Trophoblast cell (in vitro differentiated cells and primary cell): ENCODE results near the gene IFNGR2.

Experiments used
- DNase-seq, 2 donors: peaks; one replicate each; pipeline ENCODE4 v3.0.0-alpha.2; 2016
- H2AFZ ChIP-seq: 2 replicates; pipeline ENCODE4 v1.6.1; 2013; ENCODE audit warnings: low read length, moderate library complexity, mild to moderate bottlenecking; ENCODE audit not compliant: insufficient read depth, poor library complexity
- H2AK5ac ChIP-seq: 2 replicates; pipeline ENCODE4 v1.6.1; 2013; ENCODE audit warnings: mild to moderate bottlenecking, low read length
- H2BK120ac ChIP-seq: 2 replicates; pipeline ENCODE4 v1.6.1; 2013; ENCODE audit warnings: low read length, mild to moderate bottlenecking, moderate library complexity; ENCODE audit not compliant: insufficient read depth, poor library complexity
- H2BK12ac ChIP-seq: 2 replicates; pipeline ENCODE4 v1.6.1; 2013; ENCODE audit warnings: mild to moderate bottlenecking, low read length, moderate library complexity
- H2BK5ac ChIP-seq: 2 replicates; pipeline ENCODE4 v1.6.1; 2013; ENCODE audit warnings: low read length, low read depth, moderate library complexity, mild to moderate bottlenecking; ENCODE audit not compliant: poor library complexity
- H3K14ac ChIP-seq: 2 replicates; pipeline ENCODE4 v1.6.1; 2013; ENCODE audit warnings: mild to moderate bottlenecking, low read length
- H3K18ac ChIP-seq: 2 replicates; pipeline ENCODE4 v1.6.1; 2013; ENCODE audit warnings: mild to moderate bottlenecking, low read length
- H3K23ac ChIP-seq: 2 replicates; pipeline ENCODE4 v1.6.1; 2013; ENCODE audit warnings: low read length
- H3K27ac ChIP-seq: 2 replicates; pipeline ENCODE4 v1.5.1; 2013; ENCODE audit warnings: low read depth, mild to moderate bottlenecking, inconsistent platforms, low read length, moderate library complexity
- H3K27me3 ChIP-seq: 2 replicates; pipeline ENCODE4 v1.6.1; 2013; ENCODE audit warnings: inconsistent platforms, mild to moderate bottlenecking, low read length, moderate library complexity; ENCODE audit not compliant: insufficient read depth
- H3K36me3 ChIP-seq, 2 experiments: 1 replicate in 1 of 2; 2 replicates in 1 of 2; pipeline ENCODE4 v1.6.1; 2013; ENCODE audit warnings: low read length in 2 of 2, mild to moderate bottlenecking in 2 of 2, moderate library complexity in 1 of 2; ENCODE audit not compliant: insufficient read depth in 2 of 2, control insufficient read depth in 1 of 2
- H3K4ac ChIP-seq: 2 replicates; pipeline ENCODE4 v1.6.1; 2013; ENCODE audit warnings: low read depth, mild to moderate bottlenecking, low read length, moderate library complexity
- H3K4me1 ChIP-seq, 2 experiments: 1 replicate in 1 of 2; 2 replicates in 1 of 2; pipeline ENCODE4 v1.6.1; 2013; ENCODE audit warnings: low read length in 2 of 2, mild to moderate bottlenecking in 2 of 2, moderate library complexity in 1 of 2; ENCODE audit not compliant: insufficient read depth in 2 of 2, control insufficient read depth in 1 of 2
- H3K4me2 ChIP-seq: 2 replicates; pipeline ENCODE4 v1.6.1; 2013; ENCODE audit warnings: inconsistent platforms, mild to moderate bottlenecking, low read length, moderate library complexity
- H3K4me3 ChIP-seq: 2 replicates; pipeline ENCODE4 v1.5.1; 2013; ENCODE audit warnings: mild to moderate bottlenecking, low read depth, low read length, inconsistent platforms
- H3K79me1 ChIP-seq: one replicate; pipeline ENCODE4 v1.6.1; 2013; ENCODE audit warnings: low read length
- H3K79me2 ChIP-seq: 2 replicates; pipeline ENCODE4 v1.6.1; 2013; ENCODE audit warnings: low read length, mild to moderate bottlenecking; ENCODE audit not compliant: control insufficient read depth, insufficient read depth, poor library complexity
- H3K9ac ChIP-seq: 2 replicates; pipeline ENCODE4 v1.6.1; 2013; ENCODE audit warnings: mild to moderate bottlenecking, low read length
- H3K9me3 ChIP-seq: 2 replicates; pipeline ENCODE4 v1.6.1; 2013; ENCODE audit warnings: low read depth, mild to moderate bottlenecking, control low read depth, inconsistent platforms, low read length; ENCODE audit not compliant: insufficient read depth
- H4K12ac ChIP-seq: 2 replicates; pipeline ENCODE4 v1.6.1; 2013; ENCODE audit warnings: low read depth, mild to moderate bottlenecking, low read length, moderate library complexity
- H4K8ac ChIP-seq: 2 replicates; pipeline ENCODE4 v1.6.1; 2013; ENCODE audit warnings: low read depth, mild to moderate bottlenecking, low read length, moderate library complexity
- H4K91ac ChIP-seq: one replicate; pipeline ENCODE4 v1.6.1; 2013; ENCODE audit warnings: low read depth, mild to moderate bottlenecking, low read length, moderate library complexity
- WGBS: extraction: QIAGEN DNeasy Blood & Tissue Kit; methylation state at CpG from one replicate; pipeline ENCODE4 v1.1.7; 2013; ENCODE audit warnings: missing lambda C conversion rate; ENCODE audit not compliant: insufficient read length, insufficient coverage; ENCODE audit errors: extremely low coverage; 5-methylcytosine and 5-hydroxymethylcytosine counted together

The IFNGR2 gene

GRCh38 chr21:33359446-33359845 lies 43.8 kb upstream of the IFNGR2 start:
- WGBS, result no CpG with 5 or more reads among the region's 4 CpGs
- H4K12ac ChIP-seq, result no peak overlapping the region

DNA sequence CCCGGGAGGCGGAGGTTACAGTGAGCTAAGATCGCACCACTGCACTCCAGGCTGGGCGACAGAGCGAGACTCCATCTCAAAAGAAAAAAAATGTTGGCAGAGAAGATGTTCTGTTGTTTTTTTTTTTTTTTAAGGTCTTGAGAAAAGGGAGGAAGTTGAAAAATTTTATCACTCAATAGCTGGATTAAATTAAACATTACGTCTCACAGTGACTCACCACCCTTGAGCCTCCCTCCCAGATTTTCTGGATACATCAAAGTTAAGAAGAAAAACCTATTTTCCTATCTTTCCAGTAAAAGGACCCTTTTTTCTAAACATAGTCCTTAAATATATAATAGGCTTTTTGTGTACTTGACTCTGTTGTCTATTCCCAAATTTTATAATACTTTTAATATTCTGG lies 42.9 kb upstream of the IFNGR2 start:
- Histone ChIP-seq H2BK12ac (no peak overlapping the region), H3K27me3 (no peaks in the 10 kb centered on the region), H3K14ac (no peak overlapping the region), H3K4me2 (no peak overlapping the region), H4K8ac (no peak overlapping the region), H3K23ac (no peak overlapping the region), H3K4me3 (no peak overlapping the region), H3K36me3 (peaks cover 7 to 8% of the 10 kb centered on the region in 2 experiments), H2BK120ac (no peak overlapping the region), H2BK5ac (no peak overlapping the region), H3K79me1 (no peaks in the 10 kb centered on the region), H3K9ac (no peak overlapping the region), H3K79me2 (no peaks in the 10 kb centered on the region), H3K4ac (no peak overlapping the region), H4K12ac (no peak overlapping the region), H3K9me3 (no peaks in the 10 kb centered on the region), H3K27ac (no peak overlapping the region), H3K4me1 (no peaks in the 10 kb centered on the region), H3K18ac (no peak overlapping the region), H2AFZ (no peak overlapping the region), H4K91ac (no peak overlapping the region), H2AK5ac (no peak overlapping the region)
- DNase-seq, result no peak
- no CpG with 5 or more reads among the region's 6 CpGs for WGBS

More at GRCh38 chr21:33359446-33359845, 43.8 kb upstream of the IFNGR2 start:
- Histone ChIP-seq H3K18ac (no peak overlapping the region), H3K79me2 (no peaks in the 10 kb centered on the region), H2BK5ac (no peak overlapping the region), H3K9me3 (no peaks in the 10 kb centered on the region), H3K9ac (no peak overlapping the region), H3K36me3 (peaks cover 7 to 10% of the 10 kb centered on the region in 2 experiments), H3K4me2 (no peak overlapping the region), H3K27ac (no peak overlapping the region), H3K23ac (no peak overlapping the region), H2AFZ (no peak overlapping the region), H2AK5ac (no peak overlapping the region), H3K27me3 (no peaks in the 10 kb centered on the region), H2BK120ac (no peak overlapping the region), H3K4me1 (no peaks in the 10 kb centered on the region), H3K4ac (no peak overlapping the region), H3K14ac (no peak overlapping the region), H3K4me3 (no peak overlapping the region), H2BK12ac (no peak overlapping the region), H4K8ac (no peak overlapping the region), H4K91ac (no peak overlapping the region), H3K79me1 (no peaks in the 10 kb centered on the region)
- DNase-seq, result no peak

GRCh38 chr21:33360881-33361602 lies 42.2 kb upstream of the IFNGR2 start:
- H2BK120ac ChIP-seq, result no peak overlapping the region
- no peaks in the 10 kb centered on the region for H3K4me1 ChIP-seq
- no peak overlapping the region for H3K14ac ChIP-seq
- peak; percentile 92 to 93 for DNase-seq
- H4K8ac ChIP-seq, result no peak overlapping the region
- no peaks in the 10 kb centered on the region for H3K79me2 ChIP-seq
- no peak overlapping the region for H2AK5ac ChIP-seq
- H2AFZ ChIP-seq, result no peak overlapping the region
- H3K9ac ChIP-seq, result no peak overlapping the region
- no peak overlapping the region for H2BK12ac ChIP-seq
- H3K4ac ChIP-seq, result no peak overlapping the region
- no peaks in the 10 kb centered on the region for H3K79me1 ChIP-seq
- no peak overlapping the region for H4K12ac ChIP-seq
- no peak overlapping the region for H2BK5ac ChIP-seq
- H3K27me3 ChIP-seq, result no peaks in the 10 kb centered on the region
- H3K4me2 ChIP-seq, result no peak overlapping the region
- no peak overlapping the region for H4K91ac ChIP-seq
- H3K36me3 ChIP-seq, result peaks cover 2 to 4% of the 10 kb centered on the region in 2 experiments
- H3K9me3 ChIP-seq, result peaks cover 1% of the 10 kb centered on the region
- H3K23ac ChIP-seq, result no peak overlapping the region
- H3K18ac ChIP-seq, result no peak overlapping the region
- no CpG with 5 or more reads among the region's 14 CpGs for WGBS
- no peak overlapping the region for H3K27ac ChIP-seq
- H3K4me3 ChIP-seq, result no peak overlapping the region

DNA sequence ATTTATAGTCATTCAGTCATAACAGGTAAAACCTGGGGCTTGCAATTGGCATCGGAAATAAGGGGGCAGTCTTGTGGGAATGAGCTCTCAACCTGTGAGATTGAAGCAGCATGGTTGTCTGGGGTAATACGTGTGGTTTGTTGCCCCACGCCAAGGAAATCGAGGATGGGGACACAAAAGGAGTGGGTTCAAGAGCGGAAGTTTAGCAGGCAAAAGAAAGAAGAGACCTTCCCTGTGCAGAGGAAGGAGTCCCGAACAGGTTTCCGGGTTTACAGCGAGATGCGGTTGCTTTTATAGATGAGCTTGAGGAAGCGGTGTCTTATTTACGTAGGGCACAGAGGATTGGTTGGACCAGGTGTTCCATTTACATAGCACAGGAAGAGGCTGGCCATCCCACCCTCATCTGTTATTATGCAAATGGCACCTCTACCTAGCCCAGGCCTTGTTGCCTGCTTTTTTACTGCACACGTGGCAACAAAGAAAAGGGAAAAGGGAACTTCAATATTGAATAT lies 41.1 kb upstream of the IFNGR2 start:
- H4K12ac ChIP-seq, result no peak overlapping the region
- no peak overlapping the region for H4K8ac ChIP-seq
- H3K4ac ChIP-seq, result no peak overlapping the region
- no peak overlapping the region for H2BK12ac ChIP-seq
- H3K27ac ChIP-seq, result no peak overlapping the region
- H3K4me2 ChIP-seq, result peak overlapping the region; percentile 43
- WGBS, result no CpG with 5 or more reads among the region's 12 CpGs
- H2AK5ac ChIP-seq, result no peak overlapping the region
- H3K14ac ChIP-seq, result no peak overlapping the region
- H3K79me2 ChIP-seq, result no peaks in the 10 kb centered on the region
- no peak overlapping the region for H3K4me3 ChIP-seq
- H3K23ac ChIP-seq, result no peak overlapping the region
- no peaks in the 10 kb centered on the region for H3K4me1 ChIP-seq
- H4K91ac ChIP-seq, result no peak overlapping the region
- peaks cover 1% of the 10 kb centered on the region in 2 experiments for H3K36me3 ChIP-seq
- no peak overlapping the region for H2BK120ac ChIP-seq
- peak overlapping the region; percentile 54 for H2AFZ ChIP-seq
- peaks cover 5% of the 10 kb centered on the region for H3K9me3 ChIP-seq
- no peak overlapping the region for H2BK5ac ChIP-seq
- H3K9ac ChIP-seq, result no peak overlapping the region
- H3K27me3 ChIP-seq, result no peaks in the 10 kb centered on the region
- DNase-seq, result peak; percentile 83 to 86
- H3K18ac ChIP-seq, result no peak overlapping the region
- no peaks in the 10 kb centered on the region for H3K79me1 ChIP-seq
